OCI-LY3 (cell line): ENCODE results near the gene SBNO2.

Source experiments
- EZH2phosphoT487 ChIP-seq: fragments of 200-600 bp; shearing (Covaris generic); IDR thresholded peaks from 2 replicates; pipeline ENCODE4 v1.6.1; 2018; ENCODE audit warnings: antibody characterized with exemption, mixed run types, low read depth
- TF ChIP-seq, protein P1 (sequence below): fragments of 200-600, 300-600 bp; sonication (generic); IDR thresholded peaks from 2 replicates; pipeline ENCODE4 v1.5.1; 2014; ENCODE audit warnings: antibody characterized with exemption, low read length, low read depth

DNA sequence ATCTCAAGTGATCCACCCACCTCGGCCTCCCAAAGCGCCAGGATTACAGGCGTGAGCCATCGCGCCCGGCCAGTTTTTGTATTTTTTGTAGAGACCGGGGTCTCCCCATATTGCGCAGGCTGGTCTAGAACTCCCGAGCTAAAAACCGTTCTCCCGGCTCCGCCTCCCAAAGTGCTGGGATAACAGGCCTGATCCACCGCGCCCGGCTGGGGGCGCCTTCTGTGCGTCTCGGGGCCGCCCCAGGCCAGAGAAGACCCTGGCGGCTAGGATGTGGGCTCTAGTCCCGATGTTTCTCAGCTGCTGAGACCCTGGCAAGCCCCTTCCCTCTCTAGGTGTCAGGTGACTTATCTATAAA is 103.5 kb downstream of the SBNO2 start:
- TF ChIP-seq, protein P1, sequence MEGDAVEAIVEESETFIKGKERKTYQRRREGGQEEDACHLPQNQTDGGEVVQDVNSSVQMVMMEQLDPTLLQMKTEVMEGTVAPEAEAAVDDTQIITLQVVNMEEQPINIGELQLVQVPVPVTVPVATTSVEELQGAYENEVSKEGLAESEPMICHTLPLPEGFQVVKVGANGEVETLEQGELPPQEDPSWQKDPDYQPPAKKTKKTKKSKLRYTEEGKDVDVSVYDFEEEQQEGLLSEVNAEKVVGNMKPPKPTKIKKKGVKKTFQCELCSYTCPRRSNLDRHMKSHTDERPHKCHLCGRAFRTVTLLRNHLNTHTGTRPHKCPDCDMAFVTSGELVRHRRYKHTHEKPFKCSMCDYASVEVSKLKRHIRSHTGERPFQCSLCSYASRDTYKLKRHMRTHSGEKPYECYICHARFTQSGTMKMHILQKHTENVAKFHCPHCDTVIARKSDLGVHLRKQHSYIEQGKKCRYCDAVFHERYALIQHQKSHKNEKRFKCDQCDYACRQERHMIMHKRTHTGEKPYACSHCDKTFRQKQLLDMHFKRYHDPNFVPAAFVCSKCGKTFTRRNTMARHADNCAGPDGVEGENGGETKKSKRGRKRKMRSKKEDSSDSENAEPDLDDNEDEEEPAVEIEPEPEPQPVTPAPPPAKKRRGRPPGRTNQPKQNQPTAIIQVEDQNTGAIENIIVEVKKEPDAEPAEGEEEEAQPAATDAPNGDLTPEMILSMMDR = no peak
- TF ChIP-seq EZH2phosphoT487 = no peak
